HG02840 (cell line): ENCODE results near the gene MAD2L1.

ENCODE experiments used
- ATAC-seq: cut with Tn5 transposase; IDR thresholded peaks from one replicate; pipeline ENCODE4 v1.9.1; 2021; ENCODE audit warnings: mild to moderate bottlenecking, moderate library complexity, moderate number of reproducible peaks; ENCODE audit not compliant: unreplicated experiment, low FRiP score

Gene MAD2L1

DNA sequence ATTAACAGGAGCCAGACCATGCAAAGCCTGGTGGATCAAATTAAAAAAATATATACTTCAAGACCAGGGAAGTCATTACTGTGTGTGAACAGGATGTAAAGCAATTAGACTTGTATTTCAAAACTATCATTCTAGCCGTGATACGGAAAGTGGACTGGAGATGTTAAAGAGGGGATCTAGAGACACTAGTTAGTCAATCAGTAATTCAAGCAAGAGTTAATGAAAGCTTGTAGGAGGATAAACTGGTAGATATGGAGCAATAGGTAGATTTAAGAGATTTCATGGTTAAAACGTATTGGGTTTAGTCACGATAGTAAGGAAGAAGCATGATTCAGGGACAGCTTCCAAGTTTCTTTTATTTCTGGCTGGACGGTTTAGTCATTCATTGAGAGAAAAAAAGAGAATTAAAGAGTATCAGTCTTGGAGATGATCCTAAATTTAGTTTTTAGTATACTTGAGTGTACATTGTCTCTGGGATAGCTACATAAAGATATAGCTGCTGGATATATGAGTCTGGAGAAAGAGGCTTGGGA is 3.9 kb downstream of the MAD2L1 start:
- no peak for ATAC-seq

DNA sequence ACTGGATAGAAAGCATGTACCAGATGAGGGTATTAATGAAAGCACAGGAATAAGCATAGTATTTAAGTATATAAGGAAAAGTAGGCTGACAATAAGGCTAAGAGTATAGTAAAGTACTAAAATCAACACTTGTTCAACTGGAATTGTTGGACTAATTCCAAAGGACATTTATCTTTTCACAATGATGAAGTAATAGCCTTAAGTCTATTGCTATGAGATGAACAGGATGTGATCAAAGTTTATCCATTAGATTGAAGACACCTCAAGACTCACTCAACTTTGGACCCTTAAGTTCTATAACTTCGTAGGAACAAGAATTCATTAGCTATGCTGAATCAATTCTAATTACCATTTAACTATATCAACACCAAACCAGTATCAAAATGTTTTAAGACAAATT is 7.6 kb downstream of the MAD2L1 start:
- ATAC-seq = no peak

DNA sequence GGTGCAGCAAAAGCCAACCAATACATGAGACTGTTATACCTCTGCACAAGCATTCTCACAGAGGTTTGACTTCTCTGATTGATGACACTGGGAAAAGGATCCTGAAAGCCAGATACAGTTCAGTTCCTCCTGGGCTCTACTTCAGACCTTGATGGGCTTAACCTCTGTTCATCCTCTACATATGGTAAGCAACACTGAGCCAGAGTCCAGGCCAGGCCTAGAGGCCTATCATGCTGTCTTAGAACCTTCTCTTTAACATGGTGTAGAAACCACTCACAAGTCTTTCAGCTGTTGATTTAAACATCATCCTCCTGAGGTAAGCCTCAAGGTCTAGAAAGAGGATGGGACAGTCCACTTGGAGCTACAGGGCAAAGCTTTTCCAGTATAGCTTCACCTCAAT is 9.2 kb downstream of the MAD2L1 start:
- ATAC-seq = no peak

DNA sequence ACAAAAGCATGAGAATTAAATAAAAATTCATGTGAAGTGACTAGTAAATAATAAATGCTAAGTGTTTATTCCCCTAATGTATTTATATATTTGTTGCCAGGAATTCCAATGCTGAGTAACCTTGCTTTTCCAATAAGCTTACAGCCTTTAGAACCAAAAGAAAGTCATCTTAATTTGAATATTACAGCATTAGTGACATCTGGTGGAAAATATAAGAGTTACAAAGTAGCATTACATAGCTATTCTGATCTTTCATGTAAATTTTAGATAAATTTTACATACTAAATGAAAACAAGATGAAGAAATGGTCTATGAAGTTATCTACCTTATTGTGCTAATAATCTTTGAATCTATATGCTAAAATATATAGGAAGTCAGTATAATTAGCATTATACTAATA is 10.4 kb downstream of the MAD2L1 start:
- ATAC-seq = no peak

DNA sequence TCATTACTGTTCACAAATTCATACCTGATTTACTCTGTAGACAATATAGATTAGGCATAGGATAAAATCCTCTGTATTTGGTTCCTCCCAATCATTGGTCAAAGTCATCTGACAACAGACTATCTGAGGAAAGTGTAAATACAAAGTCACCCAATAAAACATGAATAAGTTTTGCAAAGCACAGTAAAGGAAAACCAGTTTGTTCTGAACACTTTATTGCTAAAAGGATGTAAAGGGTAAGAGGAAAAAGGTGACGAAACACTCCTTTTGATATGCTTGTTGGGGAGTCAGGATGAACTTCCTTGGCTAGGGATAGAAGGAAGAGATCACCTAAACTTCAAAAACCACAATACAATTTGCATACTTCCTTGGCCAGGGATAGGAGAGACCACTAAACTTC is 10.9 kb downstream of the MAD2L1 start:
- no peak for ATAC-seq

DNA sequence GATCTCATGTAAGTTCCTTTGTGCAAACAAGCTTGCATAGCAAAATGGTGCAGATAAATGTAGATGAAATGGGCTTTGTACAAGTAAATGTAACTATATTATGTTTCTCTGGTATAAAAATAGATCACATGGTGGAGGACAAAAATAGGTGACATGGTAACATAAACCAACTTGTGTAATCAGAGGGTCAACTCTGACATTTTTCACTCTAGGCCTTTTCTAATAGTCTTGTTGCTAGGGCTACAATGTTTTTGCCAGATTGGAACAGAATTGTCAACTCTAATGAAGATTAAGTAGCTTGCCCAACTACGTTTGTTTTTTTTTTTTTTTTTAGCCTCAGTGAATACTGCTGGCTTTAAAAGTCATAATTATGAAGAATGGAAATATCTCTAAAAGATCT is 11.5 kb downstream of the MAD2L1 start:
- ATAC-seq = no peak

DNA sequence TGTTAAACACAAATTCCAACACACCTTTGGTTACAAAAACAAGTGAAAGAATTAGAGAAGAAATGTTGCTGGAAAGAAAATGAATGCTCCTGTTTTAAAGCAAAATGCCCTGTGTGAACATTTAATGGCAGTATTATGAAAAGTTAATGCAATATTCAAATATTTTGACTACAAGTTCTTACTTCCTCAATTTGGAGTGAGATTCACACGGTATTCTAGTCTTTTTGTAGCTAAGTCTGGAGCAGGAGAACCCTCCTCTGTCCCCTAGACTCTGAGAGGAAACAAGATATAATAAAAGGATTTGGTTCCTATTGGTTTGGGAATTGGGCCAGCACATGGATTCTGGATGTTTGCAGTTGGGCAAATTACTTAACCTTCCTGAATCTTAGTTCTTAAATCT is 12.7 kb downstream of the MAD2L1 start:
- peak; percentile 49 for ATAC-seq

DNA sequence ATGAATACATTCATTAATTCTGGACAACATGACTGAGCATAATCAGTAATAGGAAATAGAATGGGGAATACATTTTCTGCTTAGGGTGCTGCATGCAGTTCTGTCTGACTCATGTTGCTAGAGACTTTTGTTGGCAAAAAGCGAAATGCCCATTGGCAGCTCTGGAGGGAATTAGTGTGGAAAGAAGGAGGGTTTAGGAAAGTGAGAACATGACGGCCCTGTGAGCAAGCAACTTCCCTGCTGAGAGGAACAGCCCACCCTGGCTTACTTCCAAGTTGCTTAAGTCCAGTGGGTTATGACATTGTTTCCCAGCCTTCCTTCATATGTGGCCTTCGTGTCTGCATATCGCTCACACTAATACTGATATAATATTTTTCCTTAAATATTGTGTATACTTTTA is 13.8 kb downstream of the MAD2L1 start:
- no peak for ATAC-seq

DNA sequence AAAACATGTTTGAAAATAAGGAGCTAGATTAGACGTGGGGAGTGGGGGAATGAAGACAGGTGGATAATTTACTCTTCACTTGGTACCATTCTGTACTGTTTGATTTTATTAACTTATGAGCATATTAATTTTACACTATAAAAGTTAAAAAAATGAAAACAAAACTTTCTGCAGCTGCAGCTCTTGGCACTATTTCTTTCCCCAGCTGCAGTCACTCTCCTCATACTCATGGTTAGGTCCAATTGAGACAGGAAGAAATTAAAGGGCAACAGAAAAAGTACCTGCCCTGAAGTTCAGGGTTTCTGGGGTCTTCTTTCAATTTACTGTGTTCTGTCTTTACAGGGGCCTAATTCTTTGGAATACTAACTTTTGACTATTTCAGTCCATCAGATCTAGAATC is 15.4 kb downstream of the MAD2L1 start:
- ATAC-seq = no peak

DNA sequence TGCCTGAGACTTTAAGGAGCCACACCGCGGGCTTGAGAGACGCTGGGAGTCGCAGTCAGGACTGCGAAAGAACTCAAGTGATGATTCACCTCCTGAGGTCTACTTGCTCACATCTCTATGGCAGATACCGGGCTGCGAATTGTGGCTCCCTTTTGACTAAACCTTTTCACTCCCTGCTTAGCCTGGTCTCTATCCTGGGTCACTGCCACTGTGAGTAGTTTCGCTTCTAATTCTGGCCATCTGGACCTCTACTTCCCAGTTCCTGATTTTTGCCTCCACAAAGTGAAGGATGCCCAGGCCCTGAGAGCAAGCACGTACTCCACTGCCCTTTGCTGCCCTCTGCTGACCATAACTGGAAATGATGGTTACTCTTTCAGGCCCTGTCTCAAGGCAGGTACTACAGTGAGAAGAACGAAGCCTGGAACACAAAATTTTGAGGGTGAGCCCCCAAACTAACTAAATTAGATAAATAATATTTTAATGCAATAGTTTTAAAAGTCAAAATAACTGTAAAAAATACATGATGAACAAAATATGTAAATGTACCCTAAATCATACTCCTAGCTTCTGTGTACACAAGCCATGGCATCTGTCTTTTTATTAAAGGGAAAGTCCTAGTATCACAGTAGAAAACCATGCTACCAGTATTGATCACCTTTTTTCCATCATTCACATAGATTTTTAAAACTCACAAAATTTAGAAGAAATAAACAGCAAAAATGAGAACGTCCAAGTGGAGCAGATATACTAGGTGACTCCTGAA is 16.7 kb downstream of the MAD2L1 start:
- ATAC-seq = peak; percentile 92

DNA sequence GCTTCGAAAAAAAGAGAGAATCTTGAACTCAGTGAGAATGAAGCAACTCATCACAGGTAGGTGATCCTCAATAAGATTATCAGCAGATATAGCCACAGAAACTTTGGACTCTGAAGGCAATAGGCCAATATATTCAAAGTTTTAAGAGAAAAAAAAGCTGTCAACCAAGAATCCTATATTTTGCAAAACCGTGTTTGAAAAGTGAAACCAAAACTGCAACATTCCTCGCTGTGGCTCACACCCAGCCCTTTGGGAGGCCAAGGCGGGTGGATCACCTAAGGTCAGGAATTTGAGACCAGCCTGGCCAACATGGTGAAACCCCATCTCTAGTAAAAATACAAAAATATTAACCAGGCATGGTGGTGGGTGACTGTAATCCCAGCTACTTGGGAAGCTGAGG is 22.8 kb downstream of the MAD2L1 start:
- no peak for ATAC-seq

DNA sequence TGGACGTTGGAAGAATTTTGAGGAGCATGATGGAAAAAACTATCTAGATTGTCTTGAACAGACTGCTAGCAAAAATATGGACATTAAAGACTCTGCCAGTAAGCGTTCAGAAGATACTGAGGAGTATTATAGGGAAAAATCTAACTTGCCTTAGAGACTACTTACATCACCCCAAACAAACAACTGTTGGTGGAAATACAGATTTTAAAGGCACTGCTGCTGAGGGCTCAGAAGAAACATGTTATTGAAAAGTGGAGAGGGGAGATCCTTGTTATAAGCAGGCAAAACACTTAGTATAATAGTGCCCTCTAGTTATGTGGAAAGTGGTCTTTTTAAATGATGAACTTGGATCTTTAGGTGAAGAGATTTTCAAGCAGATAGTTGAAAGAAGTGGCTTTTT is 29.2 kb downstream of the MAD2L1 start:
- ATAC-seq = no peak

DNA sequence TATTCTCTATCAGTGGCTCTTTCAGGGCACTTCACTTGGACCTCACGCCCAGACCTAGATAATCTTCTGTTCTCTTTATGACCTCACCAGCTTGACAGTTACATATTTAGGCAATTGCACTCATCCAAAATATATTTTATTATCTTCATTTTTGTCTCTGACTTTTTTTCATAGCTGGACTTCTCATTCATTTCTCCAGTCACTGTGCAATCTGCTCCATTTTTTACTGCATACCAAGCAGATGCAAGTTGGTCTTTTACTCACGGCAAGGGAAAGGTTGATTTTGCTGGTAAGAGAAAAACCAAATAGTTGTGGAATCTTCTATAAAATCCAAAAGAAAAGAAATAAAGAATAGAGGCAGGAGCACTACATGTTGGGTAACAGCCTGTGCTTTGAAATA is 31.7 kb downstream of the MAD2L1 start:
- no peak for ATAC-seq

DNA sequence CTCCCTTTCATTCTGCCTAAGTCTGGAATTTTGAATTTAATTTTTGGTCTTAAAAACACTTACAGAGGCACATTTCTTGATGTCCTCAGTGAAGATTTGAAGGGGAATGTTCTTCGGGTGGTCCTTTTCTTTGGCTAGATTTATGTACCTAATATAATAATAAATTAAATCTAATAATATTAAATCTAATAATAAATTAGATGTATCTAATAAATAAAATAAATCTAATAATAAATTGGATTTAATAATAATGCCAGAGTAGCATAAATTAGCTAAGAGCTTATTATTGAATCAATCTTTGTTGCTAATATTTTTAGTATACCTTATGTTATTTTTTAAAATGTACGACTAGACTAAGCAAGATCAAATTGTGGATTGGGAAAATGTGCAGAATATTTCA is 39.8 kb downstream of the MAD2L1 start:
- no peak for ATAC-seq

DNA sequence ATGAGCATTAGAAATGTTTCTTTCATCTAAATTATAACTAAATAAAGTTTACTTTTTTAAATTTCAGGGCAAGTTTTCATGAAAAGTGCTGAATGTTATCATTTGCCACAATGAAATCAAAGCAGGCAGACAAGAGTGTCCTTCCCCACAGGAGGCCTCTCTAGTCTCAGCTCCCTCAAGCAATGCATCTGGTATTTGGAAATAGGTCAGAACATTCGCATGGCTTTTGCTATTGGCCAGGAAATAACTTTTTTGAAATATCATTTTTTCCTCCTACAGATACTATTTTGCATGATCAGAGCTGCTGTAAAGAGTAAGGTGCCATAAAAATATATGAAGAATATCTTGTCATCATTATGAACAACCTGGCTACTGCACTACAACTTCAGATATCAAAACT is 41.1 kb downstream of the MAD2L1 start:
- no peak for ATAC-seq

DNA sequence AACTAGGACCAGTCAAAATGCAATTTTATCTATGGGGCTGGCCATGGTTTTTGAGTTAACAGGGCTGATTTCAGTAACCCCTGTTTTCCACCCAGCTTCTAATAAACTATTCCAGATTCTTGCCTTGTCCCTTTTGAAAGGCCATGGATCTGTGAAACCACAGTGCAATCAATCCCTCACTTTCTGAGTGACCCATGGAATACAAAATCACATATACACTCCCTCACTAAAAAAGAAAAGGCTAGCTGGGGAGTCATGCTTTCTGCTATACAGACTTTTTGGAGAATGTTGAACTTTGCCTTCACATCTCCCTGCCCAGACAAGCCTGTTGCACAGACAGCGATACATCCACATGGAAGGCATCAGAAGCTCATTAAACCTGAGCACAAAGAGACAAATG is 47.9 kb downstream of the MAD2L1 start:
- ATAC-seq = no peak

DNA sequence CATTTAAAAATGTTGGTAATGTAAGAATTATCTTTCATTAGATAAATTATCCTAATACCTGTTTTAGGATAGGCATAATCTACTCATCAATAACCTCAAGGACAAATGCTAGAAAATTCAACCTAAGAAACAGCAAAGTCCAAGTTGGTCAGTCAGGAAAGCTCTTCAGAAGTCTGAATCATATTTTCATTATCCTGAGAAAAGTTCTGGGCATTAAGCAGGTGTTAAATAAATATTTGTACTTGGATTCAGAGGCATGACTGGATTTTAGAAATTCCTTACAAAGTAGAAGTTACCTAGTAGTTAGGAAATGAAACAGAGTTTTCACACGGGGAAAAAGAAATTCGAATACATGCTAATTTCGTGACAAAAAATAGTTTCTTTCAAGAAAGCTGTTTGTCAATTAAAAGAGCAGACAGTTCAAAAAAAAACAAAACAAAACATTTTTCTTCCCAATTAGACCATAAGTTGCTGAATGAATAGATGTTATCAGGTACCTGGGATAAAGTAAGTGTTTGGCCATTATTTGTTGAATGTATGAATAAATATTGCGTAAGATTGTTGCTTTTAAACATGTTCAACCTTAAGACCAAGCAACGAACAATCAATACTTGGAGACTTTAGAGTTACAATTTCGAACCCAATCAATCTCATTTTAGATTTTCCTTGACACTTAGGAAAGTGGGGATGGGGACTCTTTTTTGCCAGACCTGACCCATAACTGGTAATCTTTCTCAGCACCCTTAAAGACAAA is 48.5 kb downstream of the MAD2L1 start:
- ATAC-seq = no peak

DNA sequence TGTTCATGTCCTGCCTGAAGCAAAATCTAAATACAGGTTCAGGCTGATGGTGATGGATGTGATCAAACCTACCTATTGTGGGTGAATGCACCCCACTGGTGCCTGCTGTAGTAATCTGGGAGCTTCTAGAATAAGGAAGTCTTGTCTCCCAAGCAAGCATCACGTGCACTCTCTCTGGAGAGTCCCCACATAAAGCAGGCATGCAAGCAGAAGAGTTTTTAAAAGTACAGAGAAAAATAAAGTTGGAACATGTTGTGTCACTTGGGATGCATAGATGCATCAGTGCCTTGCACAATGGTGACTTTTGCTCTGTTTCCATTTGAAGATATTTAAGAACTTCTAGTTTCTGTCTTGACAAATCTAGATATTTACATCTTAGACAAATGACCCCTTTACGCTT is 54.9 kb downstream of the MAD2L1 start:
- no peak for ATAC-seq

DNA sequence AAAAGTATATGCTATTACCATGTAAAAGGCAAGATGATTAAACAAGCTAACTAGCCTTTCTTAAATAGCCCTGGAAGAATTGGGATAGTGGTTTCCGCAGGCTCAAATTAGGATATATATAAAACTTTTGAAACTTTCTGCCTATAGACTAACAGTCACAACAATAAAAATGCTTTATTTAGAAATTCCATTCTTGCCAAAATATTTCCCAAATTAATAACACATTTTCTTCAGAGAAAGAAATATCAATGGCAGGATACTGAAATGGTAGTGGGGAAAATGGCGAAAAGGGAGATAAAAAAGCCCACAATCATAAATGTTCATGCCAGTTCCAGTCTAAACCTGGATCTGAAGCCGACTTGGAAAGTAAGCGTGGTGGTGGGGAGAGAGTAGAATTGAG is 56.0 kb downstream of the MAD2L1 start:
- no peak for ATAC-seq

DNA sequence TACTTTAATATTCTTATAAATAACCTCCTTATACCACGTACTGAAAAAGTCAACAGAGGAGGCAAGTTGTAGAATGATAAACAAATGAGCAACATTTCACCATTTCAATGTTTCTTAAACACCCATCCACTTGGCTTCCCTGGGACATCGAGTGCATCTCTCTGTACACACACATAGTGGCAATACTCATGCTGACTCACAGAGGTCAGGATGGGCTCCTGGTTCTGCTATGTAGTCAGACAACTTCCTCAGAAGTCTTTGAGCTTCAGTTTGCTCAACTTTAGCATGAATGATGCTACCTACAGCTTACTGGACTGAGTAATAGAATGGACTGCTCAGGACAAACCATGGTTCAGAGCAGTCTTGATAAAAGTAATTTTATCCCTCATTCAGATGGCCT is 56.9 kb downstream of the MAD2L1 start:
- ATAC-seq = no peak

DNA sequence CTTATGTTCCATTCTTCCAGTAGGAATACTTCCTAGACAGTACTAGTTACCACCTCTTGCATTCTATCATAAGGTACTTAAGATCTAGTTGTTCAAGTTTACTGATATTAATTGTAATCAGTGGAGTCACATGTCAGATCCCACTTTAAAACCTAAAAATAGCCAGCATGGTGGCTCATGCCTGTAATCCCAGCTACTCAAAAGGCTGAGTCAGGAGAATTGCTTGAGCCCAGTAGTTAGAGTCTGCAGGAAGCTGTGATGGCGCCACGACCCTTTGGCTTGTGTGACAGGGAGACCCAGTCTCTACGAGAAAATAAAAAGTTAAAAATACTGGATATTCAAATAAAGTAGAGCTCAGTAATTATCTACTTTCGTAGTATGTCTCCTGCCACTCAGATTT is 57.7 kb downstream of the MAD2L1 start:
- ATAC-seq = no peak

DNA sequence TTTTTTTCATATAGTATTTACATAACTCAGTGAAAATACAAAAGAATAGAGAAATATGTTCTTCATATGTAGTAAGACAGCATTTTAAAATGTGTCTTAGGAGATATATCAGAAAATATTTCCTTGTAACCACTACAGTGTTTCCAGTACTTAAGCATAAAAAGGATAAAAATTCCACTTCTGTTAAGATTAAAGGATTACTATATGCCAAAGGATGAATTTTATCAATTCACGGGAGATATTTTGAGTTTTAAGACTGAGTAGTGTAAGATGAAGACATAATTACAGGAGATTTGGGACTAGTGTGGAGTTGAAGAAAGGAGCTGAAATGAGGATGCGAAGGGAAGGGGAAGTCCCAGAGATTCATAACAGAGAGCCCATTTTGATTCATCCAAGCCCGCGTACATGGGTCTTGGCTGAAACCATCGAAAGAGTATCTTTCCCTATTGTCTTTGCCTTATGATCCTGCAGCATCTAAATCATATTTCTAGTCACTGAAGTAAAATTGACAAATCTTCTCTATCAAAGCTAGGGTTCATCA is 58.7 kb downstream of the MAD2L1 start:
- ATAC-seq = no peak
